HepG2 (cell line): Measurements from ENCODE around the gene RASA2. TPM values are rescaled to one million over a fixed set of nuclear protein-coding genes. Genes with fewer than 3 reads are reported as not detected.

ENCODE experiments used
- ELF3 ChIP-seq: IDR thresholded peaks from 2 replicates; pipeline ENCODE4 v1.6.1; 2016; ENCODE audit warnings: missing genetic modification reagents, missing compliant biosample characterization
- FLYWCH1 ChIP-seq: sonication (generic); formaldehyde crosslinking; IDR thresholded peaks from 2 replicates; pipeline ENCODE4 v1.8.1; 2023; ENCODE audit warnings: mild to moderate bottlenecking, missing genetic modification reagents
- HMGA1 ChIP-seq: sonication (generic); formaldehyde crosslinking; conservative IDR thresholded peaks from 2 replicates; pipeline ENCODE4 v1.4.0; 2020; ENCODE audit warnings: missing genetic modification reagents
- IRX3 ChIP-seq: sonication (generic); formaldehyde crosslinking; IDR thresholded peaks from 2 replicates; pipeline ENCODE4 v1.8.1; 2023; ENCODE audit warnings: mild to moderate bottlenecking, low read depth, missing genetic modification reagents, borderline replicate concordance
- JARID2 ChIP-seq: sonication (generic); formaldehyde crosslinking; IDR thresholded peaks from 2 replicates; pipeline ENCODE4 v1.8.1; 2023; ENCODE audit warnings: missing genetic modification reagents, inconsistent platforms; ENCODE audit not compliant: insufficient replicate concordance
- MEIS1 ChIP-seq: sonication (generic); formaldehyde crosslinking; IDR thresholded peaks from 2 replicates; pipeline ENCODE4 v1.9.0; 2021; ENCODE audit warnings: mild to moderate bottlenecking, missing genetic modification reagents, moderate library complexity, borderline replicate concordance
- SP4 ChIP-seq: sonication (generic); formaldehyde crosslinking; IDR thresholded peaks from 2 replicates; pipeline ENCODE4 v1.8.1; 2023; ENCODE audit warnings: mild to moderate bottlenecking, missing genetic modification reagents
- TBX2 ChIP-seq: sonication (generic); formaldehyde crosslinking; IDR thresholded peaks from 2 replicates; pipeline ENCODE4 v1.5.0; 2020; ENCODE audit warnings: missing genetic modification reagents, mild to moderate bottlenecking, borderline replicate concordance
- ZNF232 ChIP-seq: sonication (generic); formaldehyde crosslinking; IDR thresholded peaks from 2 replicates; pipeline ENCODE4 v1.4.0; 2020; ENCODE audit warnings: missing genetic modification reagents, borderline replicate concordance
- ZNF644 ChIP-seq: IDR thresholded peaks from 2 replicates; pipeline ENCODE4 v1.6.1; 2016; ENCODE audit warnings: low read depth
- ZNF766 ChIP-seq: sonication (generic); formaldehyde crosslinking; IDR thresholded peaks from 2 replicates; pipeline ENCODE4 v1.5.0; 2020; ENCODE audit warnings: missing genetic modification reagents, borderline replicate concordance
- polyA plus RNA-seq, 8 experiments: library from polyadenylated mRNA; depleted of rRNA in 3 of 8; stranded (reverse) in 7 of 8; unstranded in 1 of 8; fragments of >200 nt; fragmentation: Illumina TruSeq in 4 of 8; extraction: Trizol in 4 of 8; gene quantifications; 2 replicates each; pipeline versions ENCODE4 v1.2.1 to v1.2.3, GENCODE V29; 2011 to 2016; ENCODE audit warnings: low read depth in 4 of 8, missing spikeins in 1 of 8, mixed read lengths in 1 of 8; ENCODE audit not compliant: insufficient read depth in 1 of 8
- total RNA-seq, 5 experiments: library from RNA; depleted of rRNA; stranded (reverse); fragments of >200 nt; fragmentation: Illumina TruSeq; extraction: Trizol; gene quantifications; 2 replicates each; pipeline ENCODE4 v1.2.3, GENCODE V29; 2016; ENCODE audit warnings: low read depth in 1 of 5
- TF ChIP-seq, protein P1 (sequence below): sonication (generic); formaldehyde crosslinking; IDR thresholded peaks from 2 replicates; pipeline ENCODE4 v1.4.0; 2020; ENCODE audit warnings: mild to moderate bottlenecking, missing genetic modification reagents, borderline replicate concordance
- TF ChIP-seq, protein P2 (sequence below): sonication (generic); formaldehyde crosslinking; IDR thresholded peaks from 2 replicates; pipeline ENCODE4 v1.5.1; 2020; ENCODE audit warnings: missing genetic modification reagents, mild to moderate bottlenecking, borderline replicate concordance
- TF ChIP-seq, protein P3 (sequence below): sonication (generic); formaldehyde crosslinking; IDR thresholded peaks from 2 replicates; pipeline ENCODE4 v1.5.0; 2020; ENCODE audit warnings: mild to moderate bottlenecking, missing genetic modification reagents
- TF ChIP-seq, protein P4 (sequence below): IDR thresholded peaks from 2 replicates; pipeline ENCODE4 v1.6.1; 2016; ENCODE audit warnings: mild to moderate bottlenecking, missing biosample characterization, missing genetic modification reagents
- TF ChIP-seq, protein P5 (sequence below): sonication (generic); formaldehyde crosslinking; IDR thresholded peaks from 2 replicates; pipeline ENCODE4 v1.9.0; 2021; ENCODE audit warnings: missing genetic modification reagents, borderline replicate concordance

Gene RASA2
- total and polyA plus RNA-seq, 2 of the 13 experiments (the other 11 are each of a cell fraction or from before 2014, with no cell fraction given), result 5.4 to 8.5 TPM

DNA sequence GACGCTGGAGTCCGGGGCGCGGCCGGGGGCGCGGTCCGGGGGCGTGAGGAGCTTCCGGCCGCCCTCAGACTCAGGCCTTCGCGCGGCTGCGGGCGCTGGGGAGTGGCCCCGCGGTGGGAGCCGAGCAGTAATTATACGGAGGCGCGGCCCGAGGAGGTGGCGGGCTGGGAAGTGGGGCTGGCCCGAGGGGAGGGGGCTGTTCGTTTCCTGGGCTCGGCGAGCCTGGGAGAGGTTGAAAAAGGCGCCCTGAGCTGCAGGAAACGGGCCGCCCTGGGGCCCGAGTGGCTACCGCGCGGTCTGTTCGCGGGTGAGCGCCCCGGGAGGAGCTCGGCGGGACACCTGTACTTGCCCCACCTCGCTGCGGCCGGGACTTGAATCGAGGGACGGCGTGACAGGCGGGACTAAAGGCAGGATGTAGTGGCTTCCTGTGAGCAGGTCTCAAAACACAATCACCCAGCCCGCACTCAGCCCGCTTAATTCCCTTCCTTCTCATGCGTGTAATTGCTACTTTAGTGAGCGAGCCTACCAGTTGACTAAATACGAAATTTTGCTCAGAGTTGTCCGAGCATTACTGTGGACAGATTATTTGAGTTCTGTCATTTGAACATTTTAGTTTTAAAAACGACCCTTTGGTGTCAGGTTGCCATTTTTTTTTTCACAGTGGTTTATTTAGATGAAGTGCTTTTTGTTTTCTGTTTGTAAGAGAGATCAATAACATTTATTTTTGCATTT lies 860 bp downstream of the RASA2 start (continued):
- TF ChIP-seq, protein P1, sequence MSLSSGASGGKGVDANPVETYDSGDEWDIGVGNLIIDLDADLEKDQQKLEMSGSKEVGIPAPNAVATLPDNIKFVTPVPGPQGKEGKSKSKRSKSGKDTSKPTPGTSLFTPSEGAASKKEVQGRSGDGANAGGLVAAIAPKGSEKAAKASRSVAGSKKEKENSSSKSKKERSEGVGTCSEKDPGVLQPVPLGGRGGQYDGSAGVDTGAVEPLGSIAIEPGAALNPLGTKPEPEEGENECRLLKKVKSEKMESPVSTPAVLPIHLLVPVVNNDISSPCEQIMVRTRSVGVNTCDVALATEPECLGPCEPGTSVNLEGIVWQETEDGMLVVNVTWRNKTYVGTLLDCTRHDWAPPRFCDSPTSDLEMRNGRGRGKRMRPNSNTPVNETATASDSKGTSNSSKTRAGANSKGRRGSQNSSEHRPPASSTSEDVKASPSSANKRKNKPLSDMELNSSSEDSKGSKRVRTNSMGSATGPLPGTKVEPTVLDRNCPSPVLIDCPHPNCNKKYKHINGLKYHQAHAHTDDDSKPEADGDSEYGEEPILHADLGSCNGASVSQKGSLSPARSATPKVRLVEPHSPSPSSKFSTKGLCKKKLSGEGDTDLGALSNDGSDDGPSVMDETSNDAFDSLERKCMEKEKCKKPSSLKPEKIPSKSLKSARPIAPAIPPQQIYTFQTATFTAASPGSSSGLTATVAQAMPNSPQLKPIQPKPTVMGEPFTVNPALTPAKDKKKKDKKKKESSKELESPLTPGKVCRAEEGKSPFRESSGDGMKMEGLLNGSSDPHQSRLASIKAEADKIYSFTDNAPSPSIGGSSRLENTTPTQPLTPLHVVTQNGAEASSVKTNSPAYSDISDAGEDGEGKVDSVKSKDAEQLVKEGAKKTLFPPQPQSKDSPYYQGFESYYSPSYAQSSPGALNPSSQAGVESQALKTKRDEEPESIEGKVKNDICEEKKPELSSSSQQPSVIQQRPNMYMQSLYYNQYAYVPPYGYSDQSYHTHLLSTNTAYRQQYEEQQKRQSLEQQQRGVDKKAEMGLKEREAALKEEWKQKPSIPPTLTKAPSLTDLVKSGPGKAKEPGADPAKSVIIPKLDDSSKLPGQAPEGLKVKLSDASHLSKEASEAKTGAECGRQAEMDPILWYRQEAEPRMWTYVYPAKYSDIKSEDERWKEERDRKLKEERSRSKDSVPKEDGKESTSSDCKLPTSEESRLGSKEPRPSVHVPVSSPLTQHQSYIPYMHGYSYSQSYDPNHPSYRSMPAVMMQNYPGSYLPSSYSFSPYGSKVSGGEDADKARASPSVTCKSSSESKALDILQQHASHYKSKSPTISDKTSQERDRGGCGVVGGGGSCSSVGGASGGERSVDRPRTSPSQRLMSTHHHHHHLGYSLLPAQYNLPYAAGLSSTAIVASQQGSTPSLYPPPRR (CRISPR knock-in tag), result 0 out of 2 replicates have a peak, but pooled peaks have one; percentile 39
- TF ChIP-seq, protein P2, sequence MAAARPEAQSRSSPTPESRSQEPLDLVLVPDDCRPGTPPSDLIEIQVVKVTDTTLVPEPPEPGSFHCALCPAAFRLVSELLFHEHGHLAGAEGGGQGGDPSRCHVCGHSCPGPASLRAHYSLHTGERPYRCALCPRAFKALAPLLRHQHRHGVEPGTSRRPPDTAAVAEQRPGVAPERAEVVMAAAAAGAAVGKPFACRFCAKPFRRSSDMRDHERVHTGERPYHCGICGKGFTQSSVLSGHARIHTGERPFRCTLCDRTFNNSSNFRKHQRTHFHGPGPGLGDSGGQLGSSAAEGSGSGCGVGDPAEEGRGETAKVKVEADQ (CRISPR knock-in tag), result no peak
- TF ChIP-seq JARID2 (CRISPR knock-in tag) (no peak), IRX3 (CRISPR knock-in tag) (no peak), TBX2 (peak; percentile 71), ZNF644 (CRISPR knock-in tag) (no peak), FLYWCH1 (CRISPR knock-in tag) (no peak), MEIS1 (CRISPR knock-in tag) (no peak), ELF3 (CRISPR knock-in tag) (no peak), ZNF232 (CRISPR knock-in tag) (peak; percentile 72; the same call in 1 of the 2 replicates), ZNF766 (CRISPR knock-in tag) (peak; percentile 84; the same call in 1 of the 2 replicates), HMGA1 (CRISPR knock-in tag) (no peak), SP4 (CRISPR knock-in tag) (0 out of 2 replicates have a peak, but pooled peaks have one; percentile 25)
- TF ChIP-seq, protein P3, sequence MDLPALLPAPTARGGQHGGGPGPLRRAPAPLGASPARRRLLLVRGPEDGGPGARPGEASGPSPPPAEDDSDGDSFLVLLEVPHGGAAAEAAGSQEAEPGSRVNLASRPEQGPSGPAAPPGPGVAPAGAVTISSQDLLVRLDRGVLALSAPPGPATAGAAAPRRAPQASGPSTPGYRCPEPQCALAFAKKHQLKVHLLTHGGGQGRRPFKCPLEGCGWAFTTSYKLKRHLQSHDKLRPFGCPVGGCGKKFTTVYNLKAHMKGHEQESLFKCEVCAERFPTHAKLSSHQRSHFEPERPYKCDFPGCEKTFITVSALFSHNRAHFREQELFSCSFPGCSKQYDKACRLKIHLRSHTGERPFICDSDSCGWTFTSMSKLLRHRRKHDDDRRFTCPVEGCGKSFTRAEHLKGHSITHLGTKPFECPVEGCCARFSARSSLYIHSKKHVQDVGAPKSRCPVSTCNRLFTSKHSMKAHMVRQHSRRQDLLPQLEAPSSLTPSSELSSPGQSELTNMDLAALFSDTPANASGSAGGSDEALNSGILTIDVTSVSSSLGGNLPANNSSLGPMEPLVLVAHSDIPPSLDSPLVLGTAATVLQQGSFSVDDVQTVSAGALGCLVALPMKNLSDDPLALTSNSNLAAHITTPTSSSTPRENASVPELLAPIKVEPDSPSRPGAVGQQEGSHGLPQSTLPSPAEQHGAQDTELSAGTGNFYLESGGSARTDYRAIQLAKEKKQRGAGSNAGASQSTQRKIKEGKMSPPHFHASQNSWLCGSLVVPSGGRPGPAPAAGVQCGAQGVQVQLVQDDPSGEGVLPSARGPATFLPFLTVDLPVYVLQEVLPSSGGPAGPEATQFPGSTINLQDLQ (CRISPR knock-in tag), result no peak
- TF ChIP-seq, protein P4, sequence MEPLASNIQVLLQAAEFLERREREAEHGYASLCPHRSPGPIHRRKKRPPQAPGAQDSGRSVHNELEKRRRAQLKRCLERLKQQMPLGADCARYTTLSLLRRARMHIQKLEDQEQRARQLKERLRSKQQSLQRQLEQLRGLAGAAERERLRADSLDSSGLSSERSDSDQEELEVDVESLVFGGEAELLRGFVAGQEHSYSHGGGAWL, result peak; percentile 78
- TF ChIP-seq, protein P5, sequence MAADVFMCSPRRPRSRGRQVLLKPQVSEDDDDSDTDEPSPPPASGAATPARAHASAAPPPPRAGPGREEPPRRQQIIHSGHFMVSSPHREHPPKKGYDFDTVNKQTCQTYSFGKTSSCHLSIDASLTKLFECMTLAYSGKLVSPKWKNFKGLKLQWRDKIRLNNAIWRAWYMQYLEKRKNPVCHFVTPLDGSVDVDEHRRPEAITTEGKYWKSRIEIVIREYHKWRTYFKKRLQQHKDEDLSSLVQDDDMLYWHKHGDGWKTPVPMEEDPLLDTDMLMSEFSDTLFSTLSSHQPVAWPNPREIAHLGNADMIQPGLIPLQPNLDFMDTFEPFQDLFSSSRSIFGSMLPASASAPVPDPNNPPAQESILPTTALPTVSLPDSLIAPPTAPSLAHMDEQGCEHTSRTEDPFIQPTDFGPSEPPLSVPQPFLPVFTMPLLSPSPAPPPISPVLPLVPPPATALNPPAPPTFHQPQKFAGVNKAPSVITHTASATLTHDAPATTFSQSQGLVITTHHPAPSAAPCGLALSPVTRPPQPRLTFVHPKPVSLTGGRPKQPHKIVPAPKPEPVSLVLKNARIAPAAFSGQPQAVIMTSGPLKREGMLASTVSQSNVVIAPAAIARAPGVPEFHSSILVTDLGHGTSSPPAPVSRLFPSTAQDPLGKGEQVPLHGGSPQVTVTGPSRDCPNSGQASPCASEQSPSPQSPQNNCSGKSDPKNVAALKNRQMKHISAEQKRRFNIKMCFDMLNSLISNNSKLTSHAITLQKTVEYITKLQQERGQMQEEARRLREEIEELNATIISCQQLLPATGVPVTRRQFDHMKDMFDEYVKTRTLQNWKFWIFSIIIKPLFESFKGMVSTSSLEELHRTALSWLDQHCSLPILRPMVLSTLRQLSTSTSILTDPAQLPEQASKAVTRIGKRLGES (CRISPR knock-in tag), result 0 out of 2 replicates have a peak, but pooled peaks have one; percentile 37
